Glutamatergic neuron (in vitro differentiated cells): ENCODE data around the gene DEUP1. TPM values are rescaled to one million over a fixed set of nuclear protein-coding genes. Genes with fewer than 3 reads are reported as not detected.
A peak's percentile ranks its signal among the peaks of the same experiment; 100 is the strongest.

ENCODE experiments used
- DNase-seq: peaks from one replicate; pipeline ENCODE4 v3.0.0; 2022
- H3K27ac Mint-ChIP-seq: one replicate; pipeline ENCODE4 v1.8.0; 2020; ENCODE audit warnings: mild to moderate bottlenecking, mixed read lengths, inconsistent platforms; ENCODE audit not compliant: unreplicated experiment
- H3K27me3 Mint-ChIP-seq: one replicate; pipeline ENCODE4 v1.8.0; 2020; ENCODE audit warnings: mild to moderate bottlenecking, moderate library complexity, mixed read lengths, inconsistent platforms; ENCODE audit not compliant: unreplicated experiment
- H3K36me3 Mint-ChIP-seq: one replicate; pipeline ENCODE4 v1.8.0; 2020; ENCODE audit warnings: mild to moderate bottlenecking, mixed read lengths, inconsistent platforms; ENCODE audit not compliant: unreplicated experiment
- H3K4me1 Mint-ChIP-seq: one replicate; pipeline ENCODE4 v1.8.0; 2020; ENCODE audit warnings: mild to moderate bottlenecking, low read depth, mixed read lengths, inconsistent platforms; ENCODE audit not compliant: unreplicated experiment
- H3K4me3 Mint-ChIP-seq: one replicate; pipeline ENCODE4 v1.8.0; 2020; ENCODE audit warnings: mild to moderate bottlenecking, mixed read lengths, inconsistent platforms; ENCODE audit not compliant: unreplicated experiment
- H3K9me3 Mint-ChIP-seq: one replicate; pipeline ENCODE4 v1.8.0; 2020; ENCODE audit warnings: mild to moderate bottlenecking, moderate library complexity, mixed read lengths, inconsistent platforms; ENCODE audit not compliant: unreplicated experiment
- CTCF ChIP-seq: fragments of 200-600 bp; sonication (generic); IDR thresholded peaks from one replicate; pipeline ENCODE4 v1.5.0; 2021; ENCODE audit not compliant: partially characterized antibody, unreplicated experiment
- total RNA-seq: library from RNA; stranded (reverse); fragmentation: NEBNext Ultra II Directional; extraction: Animal tissue kit (Norgen Biotek cat#: 25700); gene quantifications from one replicate; pipeline ENCODE4 v1.2.1, GENCODE V29; 2021; ENCODE audit not compliant: unreplicated experiment

The DEUP1 gene
- total RNA-seq, 1 donor from 2014 or later: not detected

- Mint-ChIP-seq H3K27me3 (peaks cover 7% of the 10 kb centered on the region), H3K27ac (no peak overlapping the region), H3K4me1 (no peaks in the 10 kb centered on the region), H3K36me3 (no peaks in the 10 kb centered on the region), H3K4me3 (no peak overlapping the region), H3K9me3 (no peaks in the 10 kb centered on the region)
- TF ChIP-seq CTCF: no peak
- no peak for DNase-seq
Measured at GRCh38 chr11:93326681-93327080, 3.9 kb upstream of the DEUP1 start.

DNA sequence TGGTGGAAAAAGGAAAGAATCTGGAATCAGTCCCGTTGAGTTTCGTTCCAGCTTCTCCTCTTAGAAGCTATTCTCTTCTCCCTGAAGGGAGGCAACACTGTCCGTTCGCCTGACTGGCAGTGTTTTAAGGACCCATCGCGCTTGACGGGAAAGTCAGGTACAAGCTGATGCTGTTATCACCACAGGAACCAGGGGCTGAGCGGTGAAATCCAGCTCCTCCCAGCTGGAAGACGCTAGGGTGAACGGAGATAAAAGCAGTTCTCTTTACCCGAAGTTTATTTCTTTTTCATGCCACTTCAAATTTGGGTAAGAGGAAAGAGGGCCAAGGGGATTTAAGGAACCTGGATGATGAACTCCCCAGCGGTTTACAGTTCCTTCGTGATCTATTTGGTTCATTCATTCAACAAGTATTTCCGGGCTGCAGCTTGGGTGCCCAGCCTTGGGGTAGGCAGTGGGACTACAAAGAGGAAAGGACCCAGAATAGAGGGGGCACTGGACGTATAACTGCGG lies 551 bp upstream of the DEUP1 start:
- H3K4me3 Mint-ChIP-seq: peak overlapping the region; percentile 92

DNA sequence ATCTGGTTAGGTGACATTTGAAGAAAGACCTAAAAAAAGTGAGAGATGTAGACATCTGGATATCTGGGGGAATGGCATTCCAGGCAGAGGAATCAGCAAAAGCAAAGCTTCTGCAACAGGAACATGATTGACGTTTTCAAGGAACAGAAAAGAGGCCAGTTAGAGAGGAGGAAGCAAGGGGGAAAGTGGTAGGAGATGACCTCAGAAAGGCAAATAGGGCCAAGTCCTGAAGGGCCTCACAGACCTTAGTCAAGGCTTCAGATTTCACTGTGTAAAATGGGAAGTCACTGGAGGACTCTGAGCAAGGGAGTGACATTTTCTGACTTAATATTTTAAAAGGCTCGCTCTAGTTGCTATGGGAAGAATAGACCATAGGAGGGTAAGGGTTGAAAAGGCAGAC lies 9.7 kb downstream of the DEUP1 start:
- DNase-seq: no peak
- H3K9me3 Mint-ChIP-seq: no peaks in the 10 kb centered on the region
- no peak overlapping the region for H3K27ac Mint-ChIP-seq
- no peaks in the 10 kb centered on the region for H3K36me3 Mint-ChIP-seq
- H3K4me1 Mint-ChIP-seq: no peaks in the 10 kb centered on the region
- TF ChIP-seq CTCF: no peak
- no peaks in the 10 kb centered on the region for H3K27me3 Mint-ChIP-seq
- H3K4me3 Mint-ChIP-seq: no peak overlapping the region

More for the DNA sequence above, 551 bp upstream of the DEUP1 start:
- Mint-ChIP-seq H3K27ac (no peak overlapping the region), H3K4me1 (no peaks in the 10 kb centered on the region), H3K36me3 (no peaks in the 10 kb centered on the region), H3K27me3 (peaks cover 7% of the 10 kb centered on the region), H3K9me3 (no peaks in the 10 kb centered on the region)
- DNase-seq: peak; percentile 23
- no peak for TF ChIP-seq CTCF

DNA sequence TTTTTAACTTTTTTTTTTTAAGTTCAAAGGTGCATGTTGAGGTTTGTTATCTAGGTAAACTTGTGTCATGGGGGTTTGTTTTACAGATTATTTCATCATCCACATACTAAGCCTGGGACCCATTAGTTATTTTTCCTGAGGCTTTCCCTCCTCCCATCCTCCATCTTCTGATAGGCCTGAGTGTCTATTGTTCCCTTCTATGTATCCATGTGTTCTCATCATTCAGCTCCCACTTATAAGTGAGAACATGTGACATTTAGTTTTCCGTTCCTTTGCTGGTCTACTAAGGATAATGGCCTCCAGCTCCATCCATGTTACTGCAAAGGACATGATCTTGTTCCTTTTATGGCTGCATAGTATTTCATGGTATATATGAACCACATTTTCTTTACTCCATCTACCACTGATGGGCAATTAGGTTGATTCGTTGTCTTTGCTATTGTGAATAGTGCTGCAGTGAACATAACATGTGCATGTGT lies 14.4 kb downstream of the DEUP1 start:
- no peak for TF ChIP-seq CTCF
- peaks cover 2% of the 10 kb centered on the region for H3K27me3 Mint-ChIP-seq

GRCh38 chr11:93348930-93349329 lies 18.4 kb downstream of the DEUP1 start:
- Mint-ChIP-seq H3K4me3 (no peak overlapping the region), H3K4me1 (no peaks in the 10 kb centered on the region), H3K27ac (no peak overlapping the region), H3K9me3 (no peaks in the 10 kb centered on the region), H3K27me3 (peaks cover 3% of the 10 kb centered on the region), H3K36me3 (peaks cover 5% of the 10 kb centered on the region)
- TF ChIP-seq CTCF: no peak
- no peak for DNase-seq

More for the DNA sequence above, 14.4 kb downstream of the DEUP1 start:
- Mint-ChIP-seq H3K27ac (no peak overlapping the region), H3K9me3 (no peaks in the 10 kb centered on the region), H3K4me3 (no peak overlapping the region), H3K36me3 (no peaks in the 10 kb centered on the region), H3K4me1 (no peaks in the 10 kb centered on the region)
- no peak for DNase-seq
